ENCODE results near the gene GOLGA8S. TPM values are rescaled to one million over a fixed set of nuclear protein-coding genes. Genes with fewer than 3 reads are reported as not detected.
"Not testable (repeated sequence)": the region's sequence is repeated elsewhere in the genome, so short reads cannot be mapped to it uniquely, and the experiment has no call there.

GOLGA8S gene
- total RNA-seq (2014; rRNA removed; shearing (Covaris generic)) = not detected in 2 replicates

- not testable (repeated sequence) for DNase-seq; H3K4me3 ChIP-seq (ENCODE audit: insufficient read depth, low read depth, low read length); H3K27me3 ChIP-seq (ENCODE audit: control insufficient read depth, insufficient read depth, low read length); H3K36me3 ChIP-seq (replicated peaks; ENCODE audit: control insufficient read depth, insufficient read depth, low read length)
Observed at GRCh38 chr15:23354448-23354847, at the start of gene GOLGA8S. TSS of gene GOLGA8S (plus strand) at chr15:23354748. CDS start at chr15:23354810, 62 bp downstream.

DNA sequence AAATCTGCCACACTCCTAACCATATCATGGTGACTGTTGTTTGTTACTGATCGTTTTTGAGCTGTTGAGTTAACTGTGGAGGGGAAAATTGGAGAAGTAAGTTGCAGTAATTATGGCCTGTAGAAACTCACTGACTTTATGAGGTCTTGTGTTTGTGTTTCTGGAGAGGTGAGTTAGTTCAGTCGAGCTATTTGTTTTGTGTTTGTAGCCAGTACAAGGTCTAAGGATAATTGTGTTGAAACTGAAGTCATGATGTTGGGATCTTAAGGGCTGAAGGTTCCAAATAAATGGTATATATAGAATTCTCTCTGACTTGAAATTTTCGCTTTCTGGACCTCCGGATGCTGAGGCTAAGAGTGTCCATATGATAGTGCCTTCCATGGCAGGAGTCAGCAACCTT is 49.7 kb upstream of the GOLGA8S start:
- not testable (repeated sequence) for H3K36me3 ChIP-seq (replicated peaks; ENCODE audit: control insufficient read depth, insufficient read depth, low read length); H3K27me3 ChIP-seq (ENCODE audit: control insufficient read depth, insufficient read depth, low read length); H3K4me3 ChIP-seq (ENCODE audit: insufficient read depth, low read depth, low read length)
- peak; percentile 0 for DNase-seq

GRCh38 chr15:23305921-23306320 is 48.6 kb upstream of the GOLGA8S start:
- not testable (repeated sequence) for DNase-seq; H3K27me3 ChIP-seq (ENCODE audit: control insufficient read depth, insufficient read depth, low read length); H3K36me3 ChIP-seq (replicated peaks; ENCODE audit: control insufficient read depth, insufficient read depth, low read length); H3K4me3 ChIP-seq (ENCODE audit: insufficient read depth, low read depth, low read length)

- DNase-seq = peak; percentile 1
- not testable (repeated sequence) for H3K27me3 ChIP-seq (ENCODE audit: control insufficient read depth, insufficient read depth, low read length); H3K4me3 ChIP-seq (ENCODE audit: insufficient read depth, low read depth, low read length); H3K36me3 ChIP-seq (replicated peaks; ENCODE audit: control insufficient read depth, insufficient read depth, low read length)
Observed at GRCh38 chr15:23311233-23311632, 43.3 kb upstream of the GOLGA8S start.

- H3K27me3 ChIP-seq (ENCODE audit: control insufficient read depth, insufficient read depth, low read length); H3K4me3 ChIP-seq (ENCODE audit: insufficient read depth, low read depth, low read length); DNase-seq: not testable (repeated sequence)
Observed at GRCh38 chr15:23334096-23334495, 20.5 kb upstream of the GOLGA8S start, which contains the start of gene GOLGA6L26. TSS of gene GOLGA6L26 (minus strand) at chr15:23334196. CDS start at chr15:23334135, 61 bp downstream.

DNA sequence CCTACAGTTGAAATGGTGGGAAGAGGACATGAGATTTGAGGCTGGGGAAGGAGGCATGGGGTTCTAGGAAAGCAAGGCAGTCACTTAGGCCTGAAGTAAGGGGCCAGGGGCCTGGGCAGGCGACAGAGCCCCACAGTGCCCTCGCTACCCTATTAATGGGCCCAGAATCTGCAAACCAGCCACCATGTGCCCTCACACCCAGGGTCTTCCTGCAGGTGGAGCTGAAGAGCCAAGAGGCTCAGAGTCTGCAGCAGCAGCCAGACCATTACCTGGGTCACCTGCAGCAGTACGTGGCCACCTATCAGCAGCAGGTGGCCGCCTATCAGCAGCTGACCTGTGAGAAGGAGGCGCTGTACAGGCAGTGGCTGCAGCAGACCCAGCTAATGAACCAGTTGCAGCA is 8.1 kb downstream of the GOLGA8S start:
- H3K4me3 ChIP-seq (ENCODE audit: insufficient read depth, low read depth, low read length); DNase-seq; H3K36me3 ChIP-seq (replicated peaks; ENCODE audit: control insufficient read depth, insufficient read depth, low read length); H3K27me3 ChIP-seq (ENCODE audit: control insufficient read depth, insufficient read depth, low read length): not testable (repeated sequence)

More at GRCh38 chr15:23334096-23334495, 20.5 kb upstream of the GOLGA8S start, which contains the start of gene GOLGA6L26:
- not testable (repeated sequence) for H3K36me3 ChIP-seq (replicated peaks; ENCODE audit: control insufficient read depth, insufficient read depth, low read length)

DNA sequence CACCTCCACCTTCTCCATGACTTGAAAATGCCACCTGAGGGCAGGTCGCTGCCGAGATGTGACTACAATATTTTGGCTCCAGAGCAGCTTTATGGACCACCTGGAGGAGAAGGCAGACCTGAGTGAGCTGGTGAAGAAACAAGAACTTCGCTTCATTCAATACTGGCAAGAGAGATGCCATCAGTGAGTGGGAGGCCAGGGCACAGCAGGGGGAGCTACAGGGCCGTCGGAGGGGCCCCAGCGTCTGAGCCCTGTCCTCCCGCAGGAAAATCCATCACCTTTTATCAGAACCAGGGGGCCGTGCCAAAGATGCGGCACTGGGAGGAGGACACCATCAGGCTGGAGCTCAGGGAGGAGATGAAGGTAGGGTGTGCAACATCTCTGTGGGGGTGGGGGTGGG is 9.7 kb downstream of the GOLGA8S start:
- not testable (repeated sequence) for DNase-seq; H3K36me3 ChIP-seq (replicated peaks; ENCODE audit: control insufficient read depth, insufficient read depth, low read length); H3K27me3 ChIP-seq (ENCODE audit: control insufficient read depth, insufficient read depth, low read length); H3K4me3 ChIP-seq (ENCODE audit: insufficient read depth, low read depth, low read length)

GRCh38 chr15:23370578-23370977 is 16.0 kb downstream of the GOLGA8S start:
- H3K4me3 ChIP-seq (ENCODE audit: insufficient read depth, low read depth, low read length) = no peak overlapping the region
- H3K36me3 ChIP-seq (replicated peaks; ENCODE audit: control insufficient read depth, insufficient read depth, low read length) = no peaks in the 10 kb centered on the region
- no peak for DNase-seq
- no peaks in the 10 kb centered on the region for H3K27me3 ChIP-seq (ENCODE audit: control insufficient read depth, insufficient read depth, low read length)

DNA sequence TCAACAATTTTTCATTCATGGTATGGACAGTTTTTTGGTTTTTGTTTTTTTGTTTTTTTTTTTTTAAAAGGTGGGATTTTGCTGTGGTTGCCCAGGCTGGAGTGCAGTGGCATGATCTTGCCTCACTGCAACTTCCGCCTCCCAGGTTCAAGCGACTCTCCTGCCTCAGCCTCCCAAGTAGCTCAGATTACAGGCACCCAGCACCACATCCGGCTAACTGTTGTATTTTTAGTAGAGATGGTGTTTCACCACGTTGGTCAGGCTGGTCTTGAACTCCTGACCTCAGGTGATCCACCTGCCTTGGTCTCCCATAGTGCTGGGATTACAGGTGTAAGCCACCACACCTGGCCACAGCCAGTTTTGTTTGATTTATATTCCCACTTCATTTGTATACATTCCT is 16.6 kb downstream of the GOLGA8S start:
- not testable (repeated sequence) for H3K36me3 ChIP-seq (replicated peaks; ENCODE audit: control insufficient read depth, insufficient read depth, low read length); H3K4me3 ChIP-seq (ENCODE audit: insufficient read depth, low read depth, low read length); H3K27me3 ChIP-seq (ENCODE audit: control insufficient read depth, insufficient read depth, low read length); DNase-seq

GRCh38 chr15:23371868-23372267 is 17.3 kb downstream of the GOLGA8S start:
- DNase-seq; H3K27me3 ChIP-seq (ENCODE audit: control insufficient read depth, insufficient read depth, low read length); H3K36me3 ChIP-seq (replicated peaks; ENCODE audit: control insufficient read depth, insufficient read depth, low read length); H3K4me3 ChIP-seq (ENCODE audit: insufficient read depth, low read depth, low read length): not testable (repeated sequence)

DNA sequence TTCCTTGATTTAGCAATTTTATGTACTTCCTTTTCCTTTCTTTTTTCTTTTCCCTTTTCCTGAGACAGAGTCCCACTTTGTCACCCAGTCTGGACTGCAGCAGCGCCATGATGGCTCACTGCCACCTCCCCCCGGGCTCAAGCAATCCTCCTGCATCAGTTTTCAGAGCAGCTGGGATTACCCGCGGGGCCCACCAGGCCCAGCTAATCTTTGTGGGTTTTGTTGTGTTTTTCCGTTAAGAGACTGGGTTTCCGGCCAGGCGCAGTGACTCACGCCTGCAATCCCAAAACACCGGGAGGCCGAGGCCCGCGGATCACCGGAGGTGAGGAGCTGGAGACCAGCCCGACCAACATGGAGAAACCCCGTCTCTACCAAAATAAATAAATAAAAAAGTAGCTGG is 17.7 kb downstream of the GOLGA8S start:
- Histone ChIP-seq H3K27me3 (ENCODE audit: control insufficient read depth, insufficient read depth, low read length) (no peaks in the 10 kb centered on the region), H3K4me3 (ENCODE audit: insufficient read depth, low read depth, low read length) (no peak overlapping the region), H3K36me3 (replicated peaks; ENCODE audit: control insufficient read depth, insufficient read depth, low read length) (no peaks in the 10 kb centered on the region)
- peak; percentile 27 for DNase-seq

- DNase-seq; H3K27me3 ChIP-seq (ENCODE audit: control insufficient read depth, insufficient read depth, low read length); H3K4me3 ChIP-seq (ENCODE audit: insufficient read depth, low read depth, low read length): not testable (repeated sequence)
Observed at GRCh38 chr15:23372891-23373600, 18.5 kb downstream of the GOLGA8S start.

GRCh38 chr15:23374226-23374625 is 19.7 kb downstream of the GOLGA8S start:
- not testable (repeated sequence) for DNase-seq; H3K27me3 ChIP-seq (ENCODE audit: control insufficient read depth, insufficient read depth, low read length); H3K36me3 ChIP-seq (replicated peaks; ENCODE audit: control insufficient read depth, insufficient read depth, low read length); H3K4me3 ChIP-seq (ENCODE audit: insufficient read depth, low read depth, low read length)

More at GRCh38 chr15:23372891-23373600, 18.5 kb downstream of the GOLGA8S start:
- H3K36me3 ChIP-seq (replicated peaks; ENCODE audit: control insufficient read depth, insufficient read depth, low read length) = not testable (repeated sequence)

DNA sequence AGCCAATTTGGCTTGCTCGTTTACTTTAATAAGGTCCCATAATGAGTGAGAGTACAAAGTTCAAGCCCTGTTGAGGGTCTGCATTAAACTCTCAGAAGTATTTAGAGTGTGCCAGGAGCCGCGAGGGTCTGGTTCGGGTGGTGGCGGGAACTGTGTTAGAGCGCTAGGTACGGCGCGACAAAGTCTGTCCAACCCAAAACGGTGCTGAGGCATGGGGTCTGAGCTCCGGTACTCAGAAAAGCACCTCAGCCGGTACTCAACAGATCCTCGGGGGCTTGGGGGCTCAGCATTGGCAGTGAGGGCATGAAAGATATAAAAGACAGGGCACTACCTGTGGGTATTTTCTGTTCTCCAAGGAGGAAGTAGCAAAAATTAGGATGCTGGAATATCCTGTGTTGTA is 24.4 kb downstream of the GOLGA8S start:
- H3K27me3 ChIP-seq (ENCODE audit: control insufficient read depth, insufficient read depth, low read length); H3K4me3 ChIP-seq (ENCODE audit: insufficient read depth, low read depth, low read length); H3K36me3 ChIP-seq (replicated peaks; ENCODE audit: control insufficient read depth, insufficient read depth, low read length); DNase-seq: not testable (repeated sequence)

- DNase-seq; H3K36me3 ChIP-seq (replicated peaks; ENCODE audit: control insufficient read depth, insufficient read depth, low read length); H3K27me3 ChIP-seq (ENCODE audit: control insufficient read depth, insufficient read depth, low read length): not testable (repeated sequence)
Observed at GRCh38 chr15:23380700-23381099, 26.2 kb downstream of the GOLGA8S start.

More at GRCh38 chr15:23380700-23381099, 26.2 kb downstream of the GOLGA8S start:
- not testable (repeated sequence) for H3K4me3 ChIP-seq (ENCODE audit: insufficient read depth, low read depth, low read length)

All from H7 (cell line).